Measurements from ENCODE around the gene SNPH. TPM values are rescaled to one million over a fixed set of nuclear protein-coding genes. Genes with fewer than 3 reads are reported as not detected.
A peak's percentile ranks its signal among the peaks of the same experiment; 100 is the strongest.
"Not testable (repeated sequence)": the region's sequence is repeated elsewhere in the genome, so short reads cannot be mapped to it uniquely, and the experiment has no call there.

SNPH gene
- 7.3 and 7.8 TPM in 2 replicates for total RNA-seq (2014; rRNA removed; shearing (Covaris generic))
- 2.9 and 3.3 TPM in 2 replicates for polyA plus RNA-seq (2015; cell fraction: cytosol; rRNA removed)
- polyA plus RNA-seq (2015; cell fraction: nucleus; rRNA removed) = 4.5 and 4.6 TPM in 2 replicates

- peak; percentile 87 for DNase-seq (ENCODE audit: low read depth)
These were observed at the start of gene SNPH for GRCh38 chr20:1266167-1266973. Gene SNPH (plus strand): TSS chr20:1266294. CDS start chr20:1296240, 29,946 bp downstream.

GRCh38 chr20:1216527-1217427, 49.3 kb upstream of the SNPH start:
- DNase-seq (ENCODE audit: low read depth) = not testable (repeated sequence)

- not testable (repeated sequence) for DNase-seq (ENCODE audit: low read depth)
These were observed 43.3 kb upstream of the SNPH start for GRCh38 chr20:1222750-1223149.

- no peak for DNase-seq (ENCODE audit: low read depth)
These were observed 41.7 kb upstream of the SNPH start for GRCh38 chr20:1224205-1224890.

GRCh38 chr20:1225263-1225782, 40.8 kb upstream of the SNPH start:
- peak; percentile 11 for DNase-seq (ENCODE audit: low read depth)

GRCh38 chr20:1225783-1226654, 40.1 kb upstream of the SNPH start, which contains the start of gene RAD21L1:
Gene RAD21L1 (plus strand): TSS chr20:1226044. CDS start chr20:1228454, 2,410 bp downstream.
- peak; percentile 43 for DNase-seq (ENCODE audit: low read depth)

- DNase-seq (ENCODE audit: low read depth) = no peak
These were observed 36.6 kb upstream of the SNPH start for GRCh38 chr20:1229541-1229940.

GRCh38 chr20:1232286-1233111, 33.6 kb upstream of the SNPH start:
- DNase-seq (ENCODE audit: low read depth) = no peak

GRCh38 chr20:1240549-1240948, 25.5 kb upstream of the SNPH start:
- DNase-seq (ENCODE audit: low read depth) = no peak

- no peak for DNase-seq (ENCODE audit: low read depth)
These were observed 24.6 kb upstream of the SNPH start for GRCh38 chr20:1241456-1241855.

GRCh38 chr20:1242099-1242498, 24.0 kb upstream of the SNPH start:
- DNase-seq (ENCODE audit: low read depth) = no peak

- DNase-seq (ENCODE audit: low read depth) = peak; percentile 90
These were observed 23.6 kb upstream of the SNPH start for GRCh38 chr20:1242530-1242929.

- no peak for DNase-seq (ENCODE audit: low read depth)
These were observed 20.5 kb upstream of the SNPH start for GRCh38 chr20:1245578-1245977.

GRCh38 chr20:1247689-1248088, 18.4 kb upstream of the SNPH start:
- no peak for DNase-seq (ENCODE audit: low read depth)

GRCh38 chr20:1250282-1250681, 15.8 kb upstream of the SNPH start:
- DNase-seq (ENCODE audit: low read depth) = not testable (repeated sequence)

- no peak for DNase-seq (ENCODE audit: low read depth)
These were observed 13.7 kb upstream of the SNPH start for GRCh38 chr20:1252416-1252815.

- DNase-seq (ENCODE audit: low read depth) = no peak
These were observed 11.8 kb upstream of the SNPH start for GRCh38 chr20:1254254-1254653.

GRCh38 chr20:1255675-1256074, 10.4 kb upstream of the SNPH start:
- no peak for DNase-seq (ENCODE audit: low read depth)

- DNase-seq (ENCODE audit: low read depth) = no peak
These were observed 2.2 kb upstream of the SNPH start for GRCh38 chr20:1263853-1264252.

All from HT1080 (cell line).